Stomach (tissue), 9 donors: Measurements from ENCODE around the gene EWSR1. TPM values are rescaled to one million over a fixed set of nuclear protein-coding genes. Genes with fewer than 3 reads are reported as not detected.

Experiments
- DNase-seq, 2 donors: peaks; one replicate each; pipeline versions ENCODE4 v3.0.0 to v3.0.0-alpha.2; 2013 to 2019
- H3K27ac ChIP-seq, 5 donors: fragments of 200-600 bp in 4 of 5; sonication (generic) in 4 of 5; one replicate each; pipeline ENCODE4 v1.5.1; 2013 to 2019; ENCODE audit warnings: mild to moderate bottlenecking in 1 of 5, moderate library complexity in 1 of 5
- H3K27me3 ChIP-seq, 3 donors: fragments of 200-600 bp; sonication (generic); one replicate each; pipeline ENCODE4 v1.5.1; 2017 to 2019; ENCODE audit warnings: mixed run types in 1 of 3
- H3K36me3 ChIP-seq, 4 donors: fragments of 200-600 bp; sonication (generic); 1 replicate in 3 of 4; 2 replicates in 1 of 4; pipeline ENCODE4 v1.5.1; 2016 to 2019
- H3K4me1 ChIP-seq, 4 donors: fragments of 200-600 bp; sonication (generic); one replicate each; pipeline ENCODE4 v1.5.1; 2016 to 2019
- H3K4me3 ChIP-seq, 4 donors: fragments of 200-600 bp; sonication (generic) in 3 of 4; one replicate each; pipeline ENCODE4 v1.5.1; 2016 to 2019; ENCODE audit warnings: mild to moderate bottlenecking in 1 of 4
- H3K9me3 ChIP-seq, 4 donors: fragments of 200-600 bp; sonication (generic); one replicate each; pipeline ENCODE4 v1.5.1; 2016 to 2019
- CTCF ChIP-seq, 7 experiments: fragments of 450-650 bp in 4 of 7; fragments of 200-600 bp in 3 of 7; sonication (generic) in 3 of 7; IDR thresholded peaks; one replicate each; pipeline ENCODE4 v1.5.1; 2016 to 2019; ENCODE audit warnings: antibody characterized with exemption in 7 of 7, control low read depth in 2 of 7, mild to moderate bottlenecking in 1 of 7
- EP300 ChIP-seq: sonication (generic); formaldehyde crosslinking; IDR thresholded peaks from one replicate; pipeline ENCODE4 v1.6.1; 2017; ENCODE audit warnings: antibody characterized with exemption
- POLR2A ChIP-seq, 4 donors: fragments of 450-650 bp; IDR thresholded peaks; one replicate each; pipeline ENCODE4 v1.6.1; 2016; ENCODE audit warnings: antibody characterized with exemption in 4 of 4, control low read depth in 2 of 4, mild to moderate bottlenecking in 1 of 4, moderate library complexity in 1 of 4
- POLR2AphosphoS5 ChIP-seq, 3 donors: sonication (generic); formaldehyde crosslinking; IDR thresholded peaks; one replicate each; pipeline ENCODE4 v1.6.1; 2016; ENCODE audit warnings: antibody characterized with exemption in 3 of 3
- WGBS, 5 donors: extraction: QIAGEN DNeasy Blood & Tissue Kit in 3 of 5; methylation state at CpG; one replicate each; pipeline versions ENCODE4 v1.1.5 to v1.1.7; 2013 to 2018; 5-methylcytosine and 5-hydroxymethylcytosine counted together
- intact Hi-C: fragments of 100-400 bp; cut with DNase I; formaldehyde crosslinking; loops from one replicate; pipeline ENCODE4 v1.15.1; 2023; ENCODE audit warnings: low total_unique reads
- polyA plus RNA-seq, 3 donors: library from polyadenylated mRNA; stranded (reverse); fragments of 200-250 nt; gene quantifications; one replicate each; pipeline ENCODE4 v1.2.3, GENCODE V29; 2013
- total RNA-seq, 5 donors: library from RNA; depleted of rRNA; stranded (reverse); fragments of >200 nt; gene quantifications; one replicate each; pipeline versions ENCODE4 v1.1.0 to v1.2.3, GENCODE V29; 2014 to 2016
- donor health status: healthy with polysubstance abuse.
- donor health status: Bipolar disorder and iron deficiency.
- donor health status: healthy.

EWSR1 gene
- total and polyA plus RNA-seq, 8 donors = 97.7 to 376 (median 161) TPM

GRCh38 chr22:29268511-29269229 lies 602 bp downstream of the EWSR1 start:
- TF ChIP-seq POLR2A (IDR thresholded peaks at IDR 0.05) (no peak), EP300 (no peak), POLR2AphosphoS5 (IDR thresholded peaks at IDR 0.05) (no peak), CTCF (IDR thresholded peaks at IDR 0.05) (no peak)
- Histone ChIP-seq H3K36me3 (peaks cover 10 to 41% (median 36%) of the 10 kb centered on the region in 4 donors), H3K27me3 (no peaks in the 10 kb centered on the region), H3K27ac (peak overlapping the region; percentile 94 to 100 (median 99)), H3K9me3 (no peaks in the 10 kb centered on the region), H3K4me3 (peak overlapping the region; percentile 79 to 98 (median 94)), H3K4me1 (peaks cover 49 to 68% (median 65%) of the 10 kb centered on the region in 4 donors)
- intact Hi-C loops = no loop called here
- 0 to 1% (median 0%) methylated on average over 28 to 51 of the region's 51 CpGs for WGBS, 5 donors
- DNase-seq = peak; percentile 61 to 90

DNA sequence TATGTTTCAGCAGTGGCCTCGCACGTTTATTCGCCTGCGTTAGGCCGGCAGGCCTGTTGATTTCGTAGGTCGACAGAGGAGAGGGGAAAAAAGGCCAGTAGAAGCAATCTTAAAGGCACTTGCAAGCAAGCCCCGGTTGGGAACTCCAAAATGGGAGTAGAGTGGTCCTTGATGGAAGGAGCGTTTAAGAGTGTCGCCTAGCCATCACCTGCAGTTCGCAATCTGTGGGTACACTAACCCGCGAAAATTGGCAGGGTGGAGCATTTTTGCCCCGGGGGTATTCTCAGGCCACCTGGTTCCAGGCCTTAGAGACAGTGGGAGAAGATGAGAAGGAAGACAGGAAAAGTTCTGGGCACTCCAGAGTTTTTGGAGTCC lies 1.1 kb downstream of the EWSR1 start:
- H3K27ac ChIP-seq = peak overlapping the region; percentile 94 to 100 (median 99)
- peak in 1 of 2 donors; percentile 37 for DNase-seq
- peaks cover 14 to 41% (median 36%) of the 10 kb centered on the region in 4 donors for H3K36me3 ChIP-seq
- TF ChIP-seq POLR2AphosphoS5 (IDR thresholded peaks at IDR 0.05) (no peak), POLR2A (IDR thresholded peaks at IDR 0.05) (no peak)
- peaks cover 49 to 73% (median 68%) of the 10 kb centered on the region in 4 donors for H3K4me1 ChIP-seq
- WGBS, 5 donors = 1 to 2% (median 1%) methylated on average over 14 of the region's 14 CpGs
- no peaks in the 10 kb centered on the region for H3K27me3 ChIP-seq
- intact Hi-C loops = no loop called here
- H3K9me3 ChIP-seq = no peaks in the 10 kb centered on the region
- peak overlapping the region; percentile 79 to 98 (median 94) for H3K4me3 ChIP-seq

GRCh38 chr22:29269731-29270474 lies 1.8 kb downstream of the EWSR1 start:
- no peaks in the 10 kb centered on the region for H3K27me3 ChIP-seq
- 4 to 8% (median 5%) methylated on average over 13 of the region's 13 CpGs for WGBS, 5 donors

GRCh38 chr22:29270475-29271271 lies 2.6 kb downstream of the EWSR1 start:
- H3K4me3 ChIP-seq = peak overlapping the region; percentile 79 to 98 (median 94)
- H3K9me3 ChIP-seq = no peaks in the 10 kb centered on the region
- TF ChIP-seq CTCF (IDR thresholded peaks at IDR 0.05) = no peak
- peak in 1 of 3 donors; percentile 10 for TF ChIP-seq POLR2AphosphoS5 (IDR thresholded peaks at IDR 0.05)
- H3K4me1 ChIP-seq = peaks cover 58 to 86% (median 79%) of the 10 kb centered on the region in 4 donors
- peak in 1 of 2 donors; percentile 41 for DNase-seq
- no peaks in the 10 kb centered on the region for H3K27me3 ChIP-seq
- H3K27ac ChIP-seq = peak overlapping the region in 4 of 5 donors; percentile 12 to 100 (median 96)
- H3K36me3 ChIP-seq = peaks cover 24 to 41% (median 37%) of the 10 kb centered on the region in 4 donors
- 6 to 11% (median 9%) methylated on average over 9 of the region's 9 CpGs for WGBS, 5 donors
- intact Hi-C loops = no loop called here

More at GRCh38 chr22:29269731-29270474, 1.8 kb downstream of the EWSR1 start:
- DNase-seq = peak in 1 of 2 donors; percentile 49
- Histone ChIP-seq H3K9me3 (no peaks in the 10 kb centered on the region), H3K27ac (peak overlapping the region; percentile 94 to 100 (median 99)), H3K36me3 (peaks cover 20 to 41% (median 37%) of the 10 kb centered on the region in 4 donors), H3K4me1 (peaks cover 50 to 80% (median 74%) of the 10 kb centered on the region in 4 donors), H3K4me3 (peak overlapping the region; percentile 79 to 98 (median 94))
- TF ChIP-seq POLR2AphosphoS5 (IDR thresholded peaks at IDR 0.05) (no peak), EP300 (no peak), POLR2A (IDR thresholded peaks at IDR 0.05) (no peak), CTCF (IDR thresholded peaks at IDR 0.05) (no peak)
- intact Hi-C loops = no loop called here
